Esophagus squamous epithelium (tissue), 5 donors: ENCODE measurements around the gene EYS. TPM values are rescaled to one million over a fixed set of nuclear protein-coding genes. Genes with fewer than 3 reads are reported as not detected.
"Not testable (repeated sequence)": the region's sequence is repeated elsewhere in the genome, so short reads cannot be mapped to it uniquely, and the experiment has no call there.

Experiments used
- DNase-seq: peaks from one replicate; lab custom pipeline; 2025; lab: John Stamatoyannopoulos, UW
- H3K27ac ChIP-seq, 4 donors: fragments of 200-600 bp; sonication (generic); one replicate each; pipeline ENCODE4 v1.5.1; 2016 to 2019; ENCODE audit warnings: mild to moderate bottlenecking in 1 of 4
- H3K27me3 ChIP-seq, 4 donors: fragments of 200-600 bp; sonication (generic); 1 replicate in 3 of 4; 2 replicates in 1 of 4; pipeline versions ENCODE4 v1.5.1 to v1.6.0; 2017 to 2021; ENCODE audit warnings: antibody characterized with exemption in 1 of 4
- H3K36me3 ChIP-seq, 3 donors: fragments of 200-600 bp; sonication (generic); one replicate each; pipeline ENCODE4 v1.5.1; 2016 to 2019
- H3K4me1 ChIP-seq, 3 donors: fragments of 200-600 bp; sonication (generic); one replicate each; pipeline ENCODE4 v1.5.1; 2017 to 2019
- H3K4me3 ChIP-seq, 4 donors: fragments of 200-600 bp; sonication (generic); 1 replicate in 3 of 4; 2 replicates in 1 of 4; pipeline ENCODE4 v1.5.1; 2016 to 2019; ENCODE audit warnings: mild to moderate bottlenecking in 2 of 4, moderate library complexity in 1 of 4
- H3K9me3 ChIP-seq, 3 donors: fragments of 200-600 bp; sonication (generic); one replicate each; pipeline ENCODE4 v1.5.1; 2016 to 2019
- POLR2A ChIP-seq, 4 donors: fragments of 450-650 bp; IDR thresholded peaks; one replicate each; pipeline ENCODE4 v1.6.1; 2017; ENCODE audit warnings: antibody characterized with exemption in 4 of 4, mild to moderate bottlenecking in 4 of 4, moderate library complexity in 3 of 4
- WGBS, 2 donors: methylation state at CpG; one replicate each; pipeline ENCODE4 v1.1.5; 2018; 5-methylcytosine and 5-hydroxymethylcytosine counted together
- intact Hi-C: fragments of 100-400 bp; cut with DNase I; formaldehyde crosslinking; loops from one replicate; pipeline ENCODE4 v1.15.0; 2022
- total RNA-seq, 4 donors: library from RNA; depleted of rRNA; stranded (reverse); fragments of >200 nt; gene quantifications; one replicate each; pipeline ENCODE4 v1.1.0, GENCODE V29; 2016
- TF ChIP-seq, protein P1 (sequence below), 6 experiments: fragments of 450-650 bp in 4 of 6; fragments of 200-600 bp in 2 of 6; sonication (generic) in 2 of 6; IDR thresholded peaks; one replicate each; pipeline ENCODE4 v1.5.1; 2016 to 2019; ENCODE audit warnings: antibody characterized with exemption in 6 of 6, mild to moderate bottlenecking in 4 of 6, moderate library complexity in 4 of 6
- donor health status: DM: yes; HTN: yes; CAD: no.

Gene EYS
- total RNA-seq, 4 donors from 2014 or later: 0.87 TPM; not detected in 3

DNA sequence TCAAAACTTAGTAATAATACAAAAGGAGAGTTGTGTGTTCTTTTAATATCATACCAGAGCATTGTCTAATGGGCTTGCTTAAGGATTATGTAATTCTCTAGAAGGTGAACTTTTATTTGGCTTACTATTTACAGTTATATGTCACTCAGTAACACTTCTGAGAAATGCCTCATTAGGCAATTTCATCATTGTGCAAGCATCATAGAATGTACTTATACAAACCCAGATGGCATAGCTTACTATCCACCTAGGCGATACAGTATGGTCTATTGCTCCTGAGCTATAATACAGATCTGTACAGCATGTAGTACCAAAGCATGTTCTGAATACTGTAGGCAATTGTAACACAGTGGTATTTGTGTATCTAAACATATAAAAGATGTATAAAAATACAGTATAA is 1731.3 kb downstream of the EYS start:
- no peak overlapping the region for H3K4me3 ChIP-seq
- H3K27me3 ChIP-seq: no peaks in the 10 kb centered on the region
- H3K36me3 ChIP-seq: no peaks in the 10 kb centered on the region
- H3K4me1 ChIP-seq: no peaks in the 10 kb centered on the region
- no peaks in the 10 kb centered on the region for H3K9me3 ChIP-seq
- H3K27ac ChIP-seq: no peak overlapping the region
- WGBS, 2 donors: 45 to 50% methylated on average over 1 of the region's 1 CpG
- no peak for DNase-seq
- intact Hi-C loops: no loop called here
- TF ChIP-seq, protein P1, sequence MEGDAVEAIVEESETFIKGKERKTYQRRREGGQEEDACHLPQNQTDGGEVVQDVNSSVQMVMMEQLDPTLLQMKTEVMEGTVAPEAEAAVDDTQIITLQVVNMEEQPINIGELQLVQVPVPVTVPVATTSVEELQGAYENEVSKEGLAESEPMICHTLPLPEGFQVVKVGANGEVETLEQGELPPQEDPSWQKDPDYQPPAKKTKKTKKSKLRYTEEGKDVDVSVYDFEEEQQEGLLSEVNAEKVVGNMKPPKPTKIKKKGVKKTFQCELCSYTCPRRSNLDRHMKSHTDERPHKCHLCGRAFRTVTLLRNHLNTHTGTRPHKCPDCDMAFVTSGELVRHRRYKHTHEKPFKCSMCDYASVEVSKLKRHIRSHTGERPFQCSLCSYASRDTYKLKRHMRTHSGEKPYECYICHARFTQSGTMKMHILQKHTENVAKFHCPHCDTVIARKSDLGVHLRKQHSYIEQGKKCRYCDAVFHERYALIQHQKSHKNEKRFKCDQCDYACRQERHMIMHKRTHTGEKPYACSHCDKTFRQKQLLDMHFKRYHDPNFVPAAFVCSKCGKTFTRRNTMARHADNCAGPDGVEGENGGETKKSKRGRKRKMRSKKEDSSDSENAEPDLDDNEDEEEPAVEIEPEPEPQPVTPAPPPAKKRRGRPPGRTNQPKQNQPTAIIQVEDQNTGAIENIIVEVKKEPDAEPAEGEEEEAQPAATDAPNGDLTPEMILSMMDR (IDR thresholded peaks at IDR 0.05): no peak
- TF ChIP-seq POLR2A (IDR thresholded peaks at IDR 0.05): no peak

DNA sequence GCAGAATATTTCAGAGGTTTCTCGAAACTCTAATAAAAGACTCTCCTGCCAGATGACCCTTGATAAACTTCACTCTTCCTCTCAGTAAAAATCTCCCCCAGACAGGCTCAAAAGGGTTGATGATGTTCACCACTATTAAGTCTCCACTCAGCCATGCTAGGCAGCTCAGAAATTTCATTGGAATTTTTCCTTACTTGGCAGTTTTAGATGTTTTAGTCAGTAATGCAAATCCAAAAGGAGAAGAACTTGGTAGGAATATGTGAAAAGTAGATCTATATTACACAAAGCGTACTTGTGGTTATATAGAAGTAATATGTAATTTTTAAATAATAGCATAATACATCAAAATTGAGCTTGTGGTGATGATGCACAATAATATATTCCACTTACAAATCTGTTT is 1738.4 kb downstream of the EYS start:
- Histone ChIP-seq H3K27me3 (no peaks in the 10 kb centered on the region), H3K27ac (no peak overlapping the region), H3K36me3 (no peaks in the 10 kb centered on the region), H3K9me3 (no peaks in the 10 kb centered on the region), H3K4me1 (no peaks in the 10 kb centered on the region), H3K4me3 (no peak overlapping the region)
- intact Hi-C loops: no loop called here
- WGBS, 2 donors: 58 to 59% methylated on average over 2 of the region's 2 CpGs
- no peak for TF ChIP-seq POLR2A (IDR thresholded peaks at IDR 0.05)
- TF ChIP-seq, protein P1 (IDR thresholded peaks at IDR 0.05): no peak
- DNase-seq: no peak

DNA sequence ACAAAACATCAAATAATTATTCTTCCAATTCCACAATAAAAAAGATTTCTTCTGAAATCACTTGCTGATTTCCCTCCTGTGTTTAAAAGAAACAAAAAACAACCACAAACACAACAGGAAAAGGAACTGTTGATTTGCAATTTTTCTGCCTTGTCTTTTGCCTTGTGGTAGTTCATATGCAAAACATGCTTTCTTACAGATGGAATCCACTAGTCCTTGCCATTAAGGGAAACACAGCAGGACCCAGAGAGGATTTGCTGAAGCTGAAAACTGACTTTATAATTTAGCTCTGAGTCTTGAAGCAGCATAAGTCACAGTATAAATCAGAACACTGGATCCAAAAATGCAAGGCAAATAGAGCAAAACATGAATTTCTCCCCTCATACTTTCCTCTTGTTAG is 1742.7 kb downstream of the EYS start:
- Histone ChIP-seq H3K4me3 (no peak overlapping the region), H3K27ac (no peak overlapping the region), H3K27me3 (no peaks in the 10 kb centered on the region), H3K36me3 (no peaks in the 10 kb centered on the region), H3K9me3 (no peaks in the 10 kb centered on the region), H3K4me1 (no peaks in the 10 kb centered on the region)
- DNase-seq: no peak
- intact Hi-C loops: no loop called here
- no peak for TF ChIP-seq POLR2A (IDR thresholded peaks at IDR 0.05)
- TF ChIP-seq, protein P1 (IDR thresholded peaks at IDR 0.05): no peak

DNA sequence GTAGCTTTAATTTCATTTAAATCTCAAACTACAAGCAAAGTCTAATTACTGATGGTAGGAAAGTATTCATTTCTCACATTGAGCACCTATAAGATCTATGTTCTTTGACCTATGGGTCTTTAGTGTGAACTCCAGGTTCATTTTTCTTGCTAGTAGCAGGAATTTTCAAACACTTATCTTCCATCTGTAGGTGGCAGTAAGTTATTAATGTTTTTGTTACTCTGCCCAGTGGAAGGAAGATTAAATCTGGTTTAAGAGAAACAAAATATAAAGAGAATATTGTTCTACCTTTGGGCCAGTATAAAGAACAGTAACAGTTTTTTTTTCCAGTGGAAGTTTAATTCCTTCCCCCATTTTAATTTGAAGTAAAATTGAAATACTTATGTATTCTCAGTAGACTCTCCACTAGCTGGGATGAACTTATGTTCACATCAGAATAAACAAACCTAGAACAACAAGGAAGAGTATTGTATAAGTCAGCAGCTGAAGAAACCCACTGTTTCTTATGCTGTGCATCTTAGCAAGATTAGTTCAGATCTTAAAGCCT is 1743.2 kb downstream of the EYS start:
- Histone ChIP-seq H3K4me1 (no peaks in the 10 kb centered on the region), H3K9me3 (no peaks in the 10 kb centered on the region), H3K27me3 (no peaks in the 10 kb centered on the region), H3K27ac (no peak overlapping the region), H3K36me3 (no peaks in the 10 kb centered on the region), H3K4me3 (no peak overlapping the region)
- TF ChIP-seq POLR2A (IDR thresholded peaks at IDR 0.05): no peak
- TF ChIP-seq, protein P1 (IDR thresholded peaks at IDR 0.05): no peak
- no peak for DNase-seq
- intact Hi-C loops: no loop called here

DNA sequence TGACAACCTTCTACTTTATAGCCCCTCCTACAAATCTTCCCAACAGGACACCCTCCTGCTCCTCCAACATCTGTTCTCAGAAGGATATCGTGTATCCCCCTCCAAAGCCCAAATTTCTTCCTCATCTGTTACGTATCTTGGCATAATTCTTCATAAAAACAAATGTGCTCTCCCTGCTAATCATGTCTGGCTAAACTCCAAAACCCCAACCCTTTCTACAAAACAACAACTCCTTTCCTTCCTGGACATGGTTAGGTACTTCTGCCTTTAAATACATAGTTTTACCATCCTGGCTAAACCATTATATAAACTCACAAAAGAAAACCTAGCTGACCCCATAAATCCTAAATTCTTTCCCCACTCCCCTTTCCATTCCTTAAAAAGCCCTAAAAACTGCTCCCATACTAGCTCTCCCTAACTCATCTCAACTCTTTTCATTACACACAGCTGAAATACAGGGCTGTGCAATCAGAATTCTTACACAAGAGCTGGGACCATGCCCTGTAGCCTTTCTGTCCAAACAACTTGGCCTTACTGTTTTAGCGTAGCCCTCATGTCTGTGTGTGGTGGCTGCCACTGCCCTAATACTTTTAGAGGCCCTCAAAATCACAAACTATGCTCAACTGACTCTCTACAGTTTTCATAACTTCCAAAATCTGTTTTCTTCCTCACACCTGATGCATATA is 1753.5 kb downstream of the EYS start:
- intact Hi-C loops, H3K4me3 ChIP-seq: not testable (repeated sequence)
- WGBS, 2 donors: 32 to 57% methylated on average over 3 of the region's 3 CpGs

More for the DNA sequence above, 1753.5 kb downstream of the EYS start:
- not testable (repeated sequence) for DNase-seq, H3K27me3 ChIP-seq, H3K27ac ChIP-seq, H3K9me3 ChIP-seq, H3K36me3 ChIP-seq, H3K4me1 ChIP-seq
